ENCODE data around the gene RPN1.

The RPN1 gene

DNA sequence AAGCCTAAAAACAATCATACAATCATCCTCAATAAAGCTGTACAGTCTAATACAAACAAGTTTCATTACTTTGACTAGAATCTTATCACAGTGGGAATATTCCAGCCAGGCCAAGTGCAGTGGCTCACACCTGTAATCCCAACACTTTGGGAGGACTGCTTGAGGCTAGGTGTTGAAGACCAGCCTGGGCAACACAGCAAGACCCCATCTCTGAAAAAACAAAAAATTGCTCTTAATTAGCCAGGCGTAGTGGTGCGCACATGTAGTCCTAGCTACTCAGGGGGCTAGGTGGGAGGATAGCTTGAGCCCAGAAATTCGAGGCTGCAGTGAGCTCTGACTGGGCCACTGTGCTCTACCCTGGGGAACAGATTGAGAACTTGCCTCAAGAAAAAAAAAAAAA lies 3.3 kb downstream of the RPN1 start:
- no peak overlapping the region for H3K27ac ChIP-seq
- TF ChIP-seq, protein P1, sequence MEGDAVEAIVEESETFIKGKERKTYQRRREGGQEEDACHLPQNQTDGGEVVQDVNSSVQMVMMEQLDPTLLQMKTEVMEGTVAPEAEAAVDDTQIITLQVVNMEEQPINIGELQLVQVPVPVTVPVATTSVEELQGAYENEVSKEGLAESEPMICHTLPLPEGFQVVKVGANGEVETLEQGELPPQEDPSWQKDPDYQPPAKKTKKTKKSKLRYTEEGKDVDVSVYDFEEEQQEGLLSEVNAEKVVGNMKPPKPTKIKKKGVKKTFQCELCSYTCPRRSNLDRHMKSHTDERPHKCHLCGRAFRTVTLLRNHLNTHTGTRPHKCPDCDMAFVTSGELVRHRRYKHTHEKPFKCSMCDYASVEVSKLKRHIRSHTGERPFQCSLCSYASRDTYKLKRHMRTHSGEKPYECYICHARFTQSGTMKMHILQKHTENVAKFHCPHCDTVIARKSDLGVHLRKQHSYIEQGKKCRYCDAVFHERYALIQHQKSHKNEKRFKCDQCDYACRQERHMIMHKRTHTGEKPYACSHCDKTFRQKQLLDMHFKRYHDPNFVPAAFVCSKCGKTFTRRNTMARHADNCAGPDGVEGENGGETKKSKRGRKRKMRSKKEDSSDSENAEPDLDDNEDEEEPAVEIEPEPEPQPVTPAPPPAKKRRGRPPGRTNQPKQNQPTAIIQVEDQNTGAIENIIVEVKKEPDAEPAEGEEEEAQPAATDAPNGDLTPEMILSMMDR (conservative IDR thresholded peaks at IDR 0.05), result no peak

DNA sequence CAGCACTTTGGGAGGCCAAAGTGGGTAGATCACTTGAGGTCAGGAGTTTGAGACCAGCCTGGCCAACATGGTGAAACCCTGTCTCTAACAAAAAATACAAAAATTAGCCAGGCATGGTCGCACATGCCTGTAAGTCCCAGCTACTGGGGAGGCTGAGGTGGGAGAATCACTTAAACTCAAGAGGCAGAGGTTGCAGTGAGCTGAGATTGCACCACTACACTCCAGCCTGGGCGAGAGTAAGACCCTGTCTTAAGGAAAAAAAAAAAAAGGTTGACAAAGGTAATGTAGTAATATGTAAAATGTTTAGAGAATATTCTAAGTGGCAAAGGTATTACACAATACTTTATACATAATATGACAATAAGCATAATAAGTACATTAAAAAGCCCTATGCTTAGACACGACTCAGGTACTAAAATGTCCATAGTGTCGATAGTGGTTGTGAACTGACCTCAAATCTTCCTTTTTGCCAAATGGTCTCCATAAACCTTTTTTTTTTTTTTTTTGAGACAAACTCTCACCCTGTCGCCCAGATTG lies 16.5 kb downstream of the RPN1 start:
- TF ChIP-seq, protein P1 (conservative IDR thresholded peaks at IDR 0.05), result no peak
- no peak overlapping the region for H3K27ac ChIP-seq

DNA sequence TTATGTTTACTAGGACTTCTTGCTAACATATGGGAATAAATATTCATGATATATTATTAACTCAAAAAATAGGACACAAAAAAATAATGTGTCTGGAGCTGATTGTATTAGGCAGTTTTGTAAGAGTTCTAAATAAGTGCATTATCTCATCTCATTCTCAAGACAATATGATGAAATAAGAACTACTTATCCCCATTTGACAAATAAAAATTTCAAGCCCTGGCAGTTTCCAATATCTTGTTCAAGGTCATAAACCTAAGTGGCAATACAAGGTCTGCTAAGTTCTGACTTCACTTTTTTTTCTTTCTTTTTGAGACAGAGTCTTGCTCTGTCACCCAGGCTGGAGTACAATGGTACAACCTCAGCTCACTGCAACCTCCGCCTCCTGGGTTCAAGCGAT lies 18.3 kb downstream of the RPN1 start:
- TF ChIP-seq, protein P1 (conservative IDR thresholded peaks at IDR 0.05), result no peak

DNA sequence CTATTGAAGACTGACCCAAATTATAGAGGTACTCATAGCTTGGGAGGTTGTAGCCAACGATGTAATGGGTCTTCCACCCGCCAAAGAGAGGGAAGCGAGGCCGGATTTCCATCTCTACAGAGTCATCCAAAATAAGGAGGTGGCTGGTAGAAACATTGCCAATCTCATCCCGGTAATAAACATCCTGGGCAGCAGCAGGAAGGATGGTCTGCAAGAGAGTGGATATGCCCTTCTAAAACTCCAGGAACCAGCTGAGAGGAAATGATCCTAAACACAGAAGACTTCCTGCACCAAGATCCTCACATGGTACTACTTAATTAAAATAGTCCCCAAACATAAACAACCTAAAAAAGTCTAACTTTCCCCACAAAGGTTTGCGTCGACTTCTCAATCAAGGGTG lies 20.7 kb downstream of the RPN1 start:
- TF ChIP-seq, protein P1 (conservative IDR thresholded peaks at IDR 0.05), result no peak
- no peak overlapping the region for H3K27ac ChIP-seq

More for the DNA sequence above, 18.3 kb downstream of the RPN1 start:
- no peak overlapping the region for H3K27ac ChIP-seq

DNA sequence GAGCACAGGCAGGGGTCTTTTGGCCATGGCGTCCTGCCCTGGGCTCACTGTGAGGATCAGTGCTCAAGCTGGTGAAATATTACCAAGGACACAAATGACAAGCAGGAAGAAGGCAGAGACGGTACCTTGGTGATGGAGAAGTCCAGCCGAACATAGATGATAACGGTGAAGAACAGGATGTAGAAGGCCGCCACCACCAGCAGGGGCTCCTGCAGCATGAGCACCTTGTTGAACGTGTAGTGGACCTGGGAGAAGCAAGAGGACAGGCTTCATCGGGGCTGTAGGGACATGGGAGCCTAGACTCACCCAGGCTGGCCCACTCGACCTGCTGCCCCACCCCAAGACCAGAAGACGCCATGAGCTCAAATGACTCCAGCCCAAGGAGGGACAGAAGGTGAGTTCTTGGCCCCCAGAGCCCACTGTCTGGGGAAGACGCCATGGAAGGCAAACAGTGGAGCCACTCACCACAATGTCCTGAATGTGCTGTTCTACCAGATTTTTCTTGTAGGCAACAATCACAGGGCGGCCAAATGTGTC lies 25.1 kb downstream of the RPN1 start:
- TF ChIP-seq, protein P1 (conservative IDR thresholded peaks at IDR 0.05), result no peak
- H3K27ac ChIP-seq, result no peak overlapping the region

DNA sequence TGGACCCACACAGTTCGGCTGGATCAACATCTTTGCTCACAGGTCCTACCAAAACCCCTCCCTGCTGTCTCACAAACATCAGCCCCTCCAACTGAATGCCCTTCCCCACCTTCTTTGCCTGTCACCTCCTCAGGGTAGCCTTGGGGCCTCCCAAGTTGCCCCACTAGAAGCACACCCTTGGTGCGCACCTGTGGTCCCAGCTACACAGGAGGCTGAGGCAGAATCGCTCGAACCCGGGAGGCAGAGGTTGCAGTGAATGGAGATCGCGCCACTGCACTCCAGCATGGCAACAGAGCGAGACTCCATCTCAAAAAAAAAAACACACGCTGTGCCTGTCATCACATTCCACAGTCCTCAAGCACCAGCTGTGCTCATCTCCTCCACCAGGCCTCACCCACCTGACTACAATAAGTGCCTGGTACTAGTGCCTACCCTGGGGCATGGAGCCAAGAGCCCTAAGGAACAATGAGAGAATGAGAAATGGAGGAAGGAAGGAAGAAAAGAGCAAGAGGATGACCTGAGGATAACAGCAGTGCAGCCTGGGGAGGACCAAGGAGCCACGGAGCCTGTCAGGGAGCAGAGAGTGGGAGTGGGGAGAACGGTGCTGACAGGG lies 26.0 kb downstream of the RPN1 start:
- H3K27ac ChIP-seq, result no peak overlapping the region
- TF ChIP-seq, protein P1 (conservative IDR thresholded peaks at IDR 0.05), result no peak

DNA sequence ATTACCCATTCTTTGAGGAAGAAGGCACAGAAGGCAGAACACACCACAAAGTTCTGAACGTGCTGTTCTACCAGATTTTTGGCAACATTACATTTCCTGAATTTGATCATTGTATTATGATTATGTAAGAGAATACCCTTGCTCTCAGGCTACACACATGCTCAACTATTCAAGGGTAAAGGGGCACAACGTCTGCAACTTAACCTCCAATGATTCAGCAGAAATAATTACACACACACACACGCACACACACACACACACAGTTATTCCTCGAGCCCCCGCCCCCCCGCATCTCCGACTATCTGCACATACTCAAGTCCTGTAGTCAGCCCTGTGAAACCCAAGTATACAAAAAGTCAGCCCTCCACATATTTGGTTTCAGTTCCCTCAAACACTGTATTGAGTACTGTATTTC lies 26.8 kb downstream of the RPN1 start:
- H3K27ac ChIP-seq, result no peak overlapping the region
- TF ChIP-seq, protein P1 (conservative IDR thresholded peaks at IDR 0.05), result no peak

Measured in VCaP (cell line).